Measurements from ENCODE around the gene SNX5. TPM values are rescaled to one million over a fixed set of nuclear protein-coding genes. Genes with fewer than 3 reads are reported as not detected.

SNX5 gene
- total RNA-seq, 1 experiment from 2014 or later: 90.8 TPM

DNA sequence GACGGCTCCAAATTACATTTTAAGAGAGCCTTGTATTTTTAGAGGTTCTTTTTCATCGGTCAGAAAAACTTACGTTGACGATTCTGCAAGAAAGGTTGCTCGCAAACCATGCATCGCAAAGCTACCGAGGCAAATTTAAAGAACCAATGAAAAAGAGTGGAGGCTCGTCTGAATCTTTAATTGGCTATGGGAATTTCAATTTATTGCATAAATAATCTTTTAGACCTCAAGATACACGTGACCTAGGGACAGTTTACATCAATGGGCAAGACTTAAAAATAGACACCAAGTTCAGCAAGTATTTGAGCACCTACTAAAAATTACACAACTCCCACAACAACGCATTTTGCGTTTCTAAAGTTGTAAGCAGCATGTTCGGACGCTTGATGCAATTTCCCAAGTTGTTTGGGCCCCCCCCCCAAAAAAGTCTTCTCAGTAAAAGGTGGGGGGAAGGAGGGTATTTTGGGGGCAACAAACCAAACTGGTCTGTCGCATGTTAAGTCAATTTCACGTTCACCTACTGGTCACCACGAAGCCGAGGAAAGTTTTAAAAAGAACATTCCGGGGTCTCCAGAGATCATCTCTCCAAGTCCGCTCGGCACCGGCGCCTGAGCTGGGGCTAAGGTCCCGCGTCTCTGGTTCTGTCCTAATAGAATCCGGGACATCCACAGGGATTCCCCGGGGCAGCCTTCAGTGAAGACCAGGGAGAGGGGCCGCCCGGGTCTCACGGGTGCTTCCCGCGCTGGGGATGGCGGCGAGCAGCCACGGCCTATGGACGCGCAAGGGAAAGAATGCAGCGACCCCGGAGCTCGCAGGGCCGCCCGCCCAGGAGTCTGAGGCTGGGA is 851 bp downstream of the SNX5 start:
- peaks cover 36% of the 10 kb centered on the region for H3K4me1 ChIP-seq (ENCODE audit: control insufficient read depth, insufficient read depth, low read length)
- H3K9me3 ChIP-seq (ENCODE audit: control insufficient read depth, insufficient read depth, low read depth, low read length): no peaks in the 10 kb centered on the region
- intact Hi-C loops (cut with micrococcal nuclease; ENCODE audit: unreplicated experiment): no loop called here
- TF ChIP-seq TCF7L2 (IDR thresholded peaks at IDR 0.05; ENCODE audit: low read depth, low read length): no peak
- no peak for TF ChIP-seq SIN3A (IDR thresholded peaks at IDR 0.05; ENCODE audit: borderline replicate concordance, insufficient read depth, low read depth, low read length)
- TF ChIP-seq POLR2AphosphoS5 (IDR thresholded peaks at IDR 0.05; ENCODE audit: low read depth, low read length): no peak; the same call in 1 of the 2 replicates
- TF ChIP-seq, protein P1, sequence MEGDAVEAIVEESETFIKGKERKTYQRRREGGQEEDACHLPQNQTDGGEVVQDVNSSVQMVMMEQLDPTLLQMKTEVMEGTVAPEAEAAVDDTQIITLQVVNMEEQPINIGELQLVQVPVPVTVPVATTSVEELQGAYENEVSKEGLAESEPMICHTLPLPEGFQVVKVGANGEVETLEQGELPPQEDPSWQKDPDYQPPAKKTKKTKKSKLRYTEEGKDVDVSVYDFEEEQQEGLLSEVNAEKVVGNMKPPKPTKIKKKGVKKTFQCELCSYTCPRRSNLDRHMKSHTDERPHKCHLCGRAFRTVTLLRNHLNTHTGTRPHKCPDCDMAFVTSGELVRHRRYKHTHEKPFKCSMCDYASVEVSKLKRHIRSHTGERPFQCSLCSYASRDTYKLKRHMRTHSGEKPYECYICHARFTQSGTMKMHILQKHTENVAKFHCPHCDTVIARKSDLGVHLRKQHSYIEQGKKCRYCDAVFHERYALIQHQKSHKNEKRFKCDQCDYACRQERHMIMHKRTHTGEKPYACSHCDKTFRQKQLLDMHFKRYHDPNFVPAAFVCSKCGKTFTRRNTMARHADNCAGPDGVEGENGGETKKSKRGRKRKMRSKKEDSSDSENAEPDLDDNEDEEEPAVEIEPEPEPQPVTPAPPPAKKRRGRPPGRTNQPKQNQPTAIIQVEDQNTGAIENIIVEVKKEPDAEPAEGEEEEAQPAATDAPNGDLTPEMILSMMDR (IDR thresholded peaks at IDR 0.05): no peak
- TF ChIP-seq, protein P2, sequence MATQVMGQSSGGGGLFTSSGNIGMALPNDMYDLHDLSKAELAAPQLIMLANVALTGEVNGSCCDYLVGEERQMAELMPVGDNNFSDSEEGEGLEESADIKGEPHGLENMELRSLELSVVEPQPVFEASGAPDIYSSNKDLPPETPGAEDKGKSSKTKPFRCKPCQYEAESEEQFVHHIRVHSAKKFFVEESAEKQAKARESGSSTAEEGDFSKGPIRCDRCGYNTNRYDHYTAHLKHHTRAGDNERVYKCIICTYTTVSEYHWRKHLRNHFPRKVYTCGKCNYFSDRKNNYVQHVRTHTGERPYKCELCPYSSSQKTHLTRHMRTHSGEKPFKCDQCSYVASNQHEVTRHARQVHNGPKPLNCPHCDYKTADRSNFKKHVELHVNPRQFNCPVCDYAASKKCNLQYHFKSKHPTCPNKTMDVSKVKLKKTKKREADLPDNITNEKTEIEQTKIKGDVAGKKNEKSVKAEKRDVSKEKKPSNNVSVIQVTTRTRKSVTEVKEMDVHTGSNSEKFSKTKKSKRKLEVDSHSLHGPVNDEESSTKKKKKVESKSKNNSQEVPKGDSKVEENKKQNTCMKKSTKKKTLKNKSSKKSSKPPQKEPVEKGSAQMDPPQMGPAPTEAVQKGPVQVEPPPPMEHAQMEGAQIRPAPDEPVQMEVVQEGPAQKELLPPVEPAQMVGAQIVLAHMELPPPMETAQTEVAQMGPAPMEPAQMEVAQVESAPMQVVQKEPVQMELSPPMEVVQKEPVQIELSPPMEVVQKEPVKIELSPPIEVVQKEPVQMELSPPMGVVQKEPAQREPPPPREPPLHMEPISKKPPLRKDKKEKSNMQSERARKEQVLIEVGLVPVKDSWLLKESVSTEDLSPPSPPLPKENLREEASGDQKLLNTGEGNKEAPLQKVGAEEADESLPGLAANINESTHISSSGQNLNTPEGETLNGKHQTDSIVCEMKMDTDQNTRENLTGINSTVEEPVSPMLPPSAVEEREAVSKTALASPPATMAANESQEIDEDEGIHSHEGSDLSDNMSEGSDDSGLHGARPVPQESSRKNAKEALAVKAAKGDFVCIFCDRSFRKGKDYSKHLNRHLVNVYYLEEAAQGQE (IDR thresholded peaks at IDR 0.05; ENCODE audit: insufficient read depth in 1 of 2, low read depth in 2 of 2, low read length in 1 of 2): no peak
- ATAC-seq: peak; percentile 14
- POLR2A ChIA-PET: no interaction called here
- CTCF ChIA-PET: interaction anchor here (0.6 kb wide), 1 partner anchor 936 kb away, joined by 7 read pairs; no protein-coding TSS in a partner anchor
- in situ Hi-C loops (cut with HindIII; ENCODE audit: low pct_unique_long_range_greater_than_20kb, low sequenced_read_pairs): no loop called here
- peaks cover 10% of the 10 kb centered on the region for H3K36me3 ChIP-seq (ENCODE audit: control insufficient read depth, insufficient read depth, low read length)
- DNase-seq (ENCODE audit: low read depth, low spot score): peak; percentile 22
- no peaks in the 10 kb centered on the region for H3K27me3 ChIP-seq (ENCODE audit: control insufficient read depth, insufficient read depth, low read length)
- peak overlapping the region; percentile 83 for H3K27ac ChIP-seq (ENCODE audit: low read length)
- H3K4me3 ChIP-seq (ENCODE audit: low read depth in 2 of 2, low read length in 2 of 2): peak overlapping the region; percentile 95 to 97
- BruUV-seq (replicated peaks): TSS peak; percentile 65

DNA sequence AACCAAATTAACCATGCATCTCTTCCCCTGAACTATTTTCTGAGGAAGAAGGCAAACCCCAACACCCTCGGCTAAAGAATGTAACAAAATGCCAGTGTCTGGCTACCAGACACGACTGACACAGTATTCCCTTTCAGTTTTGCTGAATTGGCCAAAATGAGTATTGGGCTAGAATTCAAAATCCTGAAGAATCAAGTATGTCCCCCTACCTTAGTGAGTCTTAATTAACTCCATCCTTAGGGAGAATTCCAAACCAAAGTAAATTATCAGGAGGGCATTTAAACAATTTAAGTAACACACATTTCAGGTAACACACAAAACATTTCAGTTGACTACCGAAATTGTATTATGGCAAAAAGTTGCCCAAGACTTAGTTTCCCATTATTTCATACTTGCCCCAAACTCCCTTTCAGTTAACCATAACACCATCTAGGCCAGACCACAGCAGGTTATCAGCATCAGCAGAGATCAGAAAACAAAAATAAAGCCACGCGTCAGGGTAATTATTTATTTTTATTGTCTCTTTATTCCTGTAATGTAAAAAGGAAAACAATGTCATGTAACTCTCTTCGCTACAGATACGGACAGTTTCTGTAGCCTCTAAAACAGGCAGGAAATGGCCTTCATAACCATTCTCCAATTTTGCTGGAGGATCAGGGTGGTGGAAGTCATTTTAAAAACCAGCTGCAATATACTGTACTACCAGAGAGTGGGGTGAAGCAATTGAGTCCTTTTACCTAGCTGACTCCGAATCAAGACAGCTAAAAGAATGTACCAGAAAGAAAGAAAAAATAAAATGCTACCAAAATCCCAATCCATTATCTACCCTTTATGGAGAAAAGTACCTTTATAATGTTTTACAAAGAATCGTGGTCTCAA is 1.9 kb downstream of the SNX5 start:
- ChIA-PET POLR2A (interaction anchor here (0.7 kb wide), 1 partner anchor 32 kb away, joined by 17 read pairs; no protein-coding TSS in a partner anchor), CTCF (interaction anchor here (0.7 kb wide), 1 partner anchor 463 kb away, joined by 6 read pairs; no protein-coding TSS in a partner anchor)
- peak; percentile 10 for DNase-seq (ENCODE audit: low read depth, low spot score)
- Histone ChIP-seq H3K27ac (ENCODE audit: low read length) (peak overlapping the region; percentile 83), H3K27me3 (ENCODE audit: control insufficient read depth, insufficient read depth, low read length) (no peaks in the 10 kb centered on the region), H3K9me3 (ENCODE audit: control insufficient read depth, insufficient read depth, low read depth, low read length) (no peaks in the 10 kb centered on the region), H3K4me1 (ENCODE audit: control insufficient read depth, insufficient read depth, low read length) (peaks cover 36% of the 10 kb centered on the region), H3K36me3 (ENCODE audit: control insufficient read depth, insufficient read depth, low read length) (peaks cover 10% of the 10 kb centered on the region), H3K4me3 (ENCODE audit: low read depth in 2 of 2, low read length in 2 of 2) (peak overlapping the region; percentile 95 to 97)
- ATAC-seq: no peak
- in situ Hi-C loops (cut with HindIII; ENCODE audit: low pct_unique_long_range_greater_than_20kb, low sequenced_read_pairs) (no loop called here), intact Hi-C loops (cut with micrococcal nuclease; ENCODE audit: unreplicated experiment) (no loop called here)
- BruUV-seq (replicated peaks): no TSS peak
- TF ChIP-seq, protein P1 (IDR thresholded peaks at IDR 0.05): no peak; the same call in 1 of the 2 replicates
- TF ChIP-seq, protein P2 (IDR thresholded peaks at IDR 0.05; ENCODE audit: insufficient read depth in 1 of 2, low read depth in 2 of 2, low read length in 1 of 2): no peak
- TF ChIP-seq TCF7L2 (IDR thresholded peaks at IDR 0.05; ENCODE audit: low read depth, low read length) (no peak), POLR2AphosphoS5 (IDR thresholded peaks at IDR 0.05; ENCODE audit: low read depth, low read length) (0 out of 2 replicates have a peak, but pooled peaks have one; percentile 30), SIN3A (IDR thresholded peaks at IDR 0.05; ENCODE audit: borderline replicate concordance, insufficient read depth, low read depth, low read length) (no peak)
